ENCODE results near the gene BUD23.

GRCh38 chr7:73712773-73713172 lies 29.4 kb downstream of the BUD23 start:
- TF ChIP-seq EZH2 (IDR thresholded peaks at IDR 0.05; ENCODE audit: insufficient read depth, poor library complexity, severe bottlenecking): no peak
- TF ChIP-seq EZH2phosphoT487 (IDR thresholded peaks at IDR 0.05; ENCODE audit: insufficient read depth, low read depth): no peak

All from GM23248 (cell line).